HG03342 (cell line): ENCODE results near the gene MYOZ3.
A peak's percentile ranks its signal among the peaks of the same experiment; 100 is the strongest.

Experiments
- ATAC-seq: cut with Tn5 transposase; IDR thresholded peaks from one replicate; pipeline ENCODE4 v1.9.1; 2021; ENCODE audit warnings: mild to moderate bottlenecking, moderate library complexity; ENCODE audit not compliant: unreplicated experiment

Gene MYOZ3

GRCh38 chr5:150661086-150661485, at the start of gene MYOZ3:
TSS of gene MYOZ3 (plus strand) at chr5:150661251. CDS start at chr5:150662942, 1,691 bp downstream.
- ATAC-seq = no peak

- ATAC-seq = no peak
These were observed 48.6 kb upstream of the MYOZ3 start for GRCh38 chr5:150612405-150612804.

- no peak for ATAC-seq
These were observed 48.0 kb upstream of the MYOZ3 start for GRCh38 chr5:150612905-150613670.

GRCh38 chr5:150613991-150614660, 46.9 kb upstream of the MYOZ3 start:
- ATAC-seq = no peak

- ATAC-seq = no peak
These were observed 46.4 kb upstream of the MYOZ3 start for GRCh38 chr5:150614661-150615060.

- ATAC-seq = no peak
These were observed 45.8 kb upstream of the MYOZ3 start for GRCh38 chr5:150615141-150615699.

GRCh38 chr5:150616024-150616470, 45.0 kb upstream of the MYOZ3 start:
- no peak for ATAC-seq

GRCh38 chr5:150616506-150616905, 44.5 kb upstream of the MYOZ3 start:
- no peak for ATAC-seq

GRCh38 chr5:150618163-150618562, 42.9 kb upstream of the MYOZ3 start:
- no peak for ATAC-seq

- no peak for ATAC-seq
These were observed 42.3 kb upstream of the MYOZ3 start for GRCh38 chr5:150618588-150619281.

GRCh38 chr5:150619359-150620230, 41.5 kb upstream of the MYOZ3 start:
- no peak for ATAC-seq

- no peak for ATAC-seq
These were observed 39.8 kb upstream of the MYOZ3 start for GRCh38 chr5:150621301-150621700.

- ATAC-seq = no peak
These were observed 38.9 kb upstream of the MYOZ3 start for GRCh38 chr5:150622157-150622556.

GRCh38 chr5:150623152-150623877, 37.7 kb upstream of the MYOZ3 start:
- ATAC-seq = no peak

GRCh38 chr5:150623878-150624216, 37.2 kb upstream of the MYOZ3 start:
- ATAC-seq = no peak

- peak; percentile 35 for ATAC-seq
These were observed 36.5 kb upstream of the MYOZ3 start for GRCh38 chr5:150624334-150625163.

- no peak for ATAC-seq
These were observed 35.9 kb upstream of the MYOZ3 start for GRCh38 chr5:150625164-150625535.

- peak; percentile 49 for ATAC-seq
These were observed 35.0 kb upstream of the MYOZ3 start for GRCh38 chr5:150625831-150626746.
